Measurements from ENCODE around the gene PTN.

The PTN gene

GRCh38 chr7:137371616-137372015 is 28.1 kb upstream of the PTN start:
- H3K36me3 ChIP-seq (ENCODE audit: low read length): no peaks in the 10 kb centered on the region
- H3K27ac ChIP-seq (ENCODE audit: low read depth, low read length): no peak overlapping the region
- no peaks in the 10 kb centered on the region for H3K9me2 ChIP-seq (replicated peaks; ENCODE audit: insufficient read depth, low read length)
- H3K79me2 ChIP-seq (ENCODE audit: insufficient read depth, low read length): no peaks in the 10 kb centered on the region
- no peaks in the 10 kb centered on the region for H3F3A ChIP-seq (ENCODE audit: insufficient read depth)
- H4K20me1 ChIP-seq (ENCODE audit: low read depth, low read length): no peaks in the 10 kb centered on the region
- H3K9me3 ChIP-seq (ENCODE audit: insufficient read depth, low read length): no peaks in the 10 kb centered on the region
- H3K27me3 ChIP-seq (ENCODE audit: low read length): no peaks in the 10 kb centered on the region
- TF ChIP-seq CTCF (IDR thresholded peaks at IDR 0.05; ENCODE audit: insufficient read depth, low read length, poor library complexity, severe bottlenecking) (no peak), EZH2phosphoT487 (conservative IDR thresholded peaks at IDR 0.05; ENCODE audit: low read length) (no peak)
- no peak overlapping the region for H3K4me3 ChIP-seq (ENCODE audit: insufficient read depth, low read length, poor library complexity, severe bottlenecking)
- H2AFZ ChIP-seq (ENCODE audit: low read depth, low read length, severe bottlenecking): no peak overlapping the region
- no peak overlapping the region for H3K9ac ChIP-seq (ENCODE audit: low read length)
- H3K4me2 ChIP-seq (ENCODE audit: low read depth, low read length, poor library complexity, severe bottlenecking): no peak overlapping the region

GRCh38 chr7:137366995-137367394 is 23.5 kb upstream of the PTN start:
- H3K4me3 ChIP-seq (ENCODE audit: insufficient read depth, low read length, poor library complexity, severe bottlenecking): no peak overlapping the region
- H3K9me3 ChIP-seq (ENCODE audit: insufficient read depth, low read length): no peaks in the 10 kb centered on the region
- H2AFZ ChIP-seq (ENCODE audit: low read depth, low read length, severe bottlenecking): no peak overlapping the region
- no peaks in the 10 kb centered on the region for H3K36me3 ChIP-seq (ENCODE audit: low read length)
- H3K9ac ChIP-seq (ENCODE audit: low read length): no peak overlapping the region
- no peaks in the 10 kb centered on the region for H3K9me2 ChIP-seq (replicated peaks; ENCODE audit: insufficient read depth, low read length)
- no peaks in the 10 kb centered on the region for H3F3A ChIP-seq (ENCODE audit: insufficient read depth)
- no peaks in the 10 kb centered on the region for H3K79me2 ChIP-seq (ENCODE audit: insufficient read depth, low read length)
- no peak overlapping the region for H3K4me2 ChIP-seq (ENCODE audit: low read depth, low read length, poor library complexity, severe bottlenecking)
- H3K27me3 ChIP-seq (ENCODE audit: low read length): no peaks in the 10 kb centered on the region
- TF ChIP-seq EZH2phosphoT487 (conservative IDR thresholded peaks at IDR 0.05; ENCODE audit: low read length) (no peak), CTCF (IDR thresholded peaks at IDR 0.05; ENCODE audit: insufficient read depth, low read length, poor library complexity, severe bottlenecking) (no peak)
- no peak overlapping the region for H3K27ac ChIP-seq (ENCODE audit: low read depth, low read length)
- no peaks in the 10 kb centered on the region for H4K20me1 ChIP-seq (ENCODE audit: low read depth, low read length)

GRCh38 chr7:137363683-137364082 is 20.1 kb upstream of the PTN start:
- peaks cover 19% of the 10 kb centered on the region; the same call in 1 of the 2 replicates for H3K9me3 ChIP-seq (ENCODE audit: insufficient read depth, low read length)
- H4K20me1 ChIP-seq (ENCODE audit: low read depth, low read length): no peaks in the 10 kb centered on the region
- H3K4me3 ChIP-seq (ENCODE audit: insufficient read depth, low read length, poor library complexity, severe bottlenecking): no peak overlapping the region
- H3K9ac ChIP-seq (ENCODE audit: low read length): no peak overlapping the region
- H3K9me2 ChIP-seq (replicated peaks; ENCODE audit: insufficient read depth, low read length): no peaks in the 10 kb centered on the region
- H3K27me3 ChIP-seq (ENCODE audit: low read length): no peaks in the 10 kb centered on the region
- no peaks in the 10 kb centered on the region for H3K79me2 ChIP-seq (ENCODE audit: insufficient read depth, low read length)
- no peak overlapping the region for H3K27ac ChIP-seq (ENCODE audit: low read depth, low read length)
- H3F3A ChIP-seq (ENCODE audit: insufficient read depth): no peaks in the 10 kb centered on the region
- no peak overlapping the region for H2AFZ ChIP-seq (ENCODE audit: low read depth, low read length, severe bottlenecking)
- no peaks in the 10 kb centered on the region for H3K36me3 ChIP-seq (ENCODE audit: low read length)
- TF ChIP-seq CTCF (IDR thresholded peaks at IDR 0.05; ENCODE audit: insufficient read depth, low read length, poor library complexity, severe bottlenecking): no peak
- TF ChIP-seq EZH2phosphoT487 (conservative IDR thresholded peaks at IDR 0.05; ENCODE audit: low read length): no peak
- H3K4me2 ChIP-seq (ENCODE audit: low read depth, low read length, poor library complexity, severe bottlenecking): no peak overlapping the region

Data from SU-DHL-6 (cell line).